GM12892 (cell line): ENCODE results near the gene MPPE1.

Experiments used
- POLR2A ChIP-seq: IDR thresholded peaks from 2 replicates; pipeline ENCODE4 v1.6.1; 2011; ENCODE audit warnings: low read depth, low read length, control low read depth
- POLR2AphosphoS5 ChIP-seq: IDR thresholded peaks from 2 replicates; pipeline ENCODE4 v1.6.1; 2011; ENCODE audit warnings: low read depth, low read length, control low read depth
- TAF1 ChIP-seq: IDR thresholded peaks from 2 replicates; pipeline ENCODE4 v1.6.1; 2011; ENCODE audit warnings: low read depth, mild to moderate bottlenecking, control low read depth, low read length, borderline replicate concordance

GRCh38 chr18:11872479-11873136 lies 35.5 kb downstream of the MPPE1 start:
- TF ChIP-seq TAF1 (no peak), POLR2A (no peak), POLR2AphosphoS5 (no peak)
